ENCODE measurements around the gene ITGB8.

- TF ChIP-seq CTCF (IDR thresholded peaks at IDR 0.05), result no peak
- TF ChIP-seq POLR2A (IDR thresholded peaks at IDR 0.05), result no peak
Observed at GRCh38 chr7:20442951-20443350, 112.3 kb downstream of the ITGB8 start.

Data from thyroid gland (tissue), 4 donors.